Right lobe of liver (tissue), 6 donors: ENCODE measurements around the gene RAB10. TPM values are rescaled to one million over a fixed set of nuclear protein-coding genes. Genes with fewer than 3 reads are reported as not detected.
A peak's percentile ranks its signal among the peaks of the same experiment; 100 is the strongest.

Experiments
- ATAC-seq, 4 donors: fragments of 200-7000 bp; cut with Tn5 transposase; one replicate each; pipeline ENCODE4 v1.9.1; 2020; ENCODE audit warnings: mild to moderate bottlenecking in 4 of 4, moderate library complexity in 4 of 4
- DNase-seq, 3 donors: peaks; one replicate each; pipeline ENCODE4 v3.0.0-alpha.2; 2020
- H3K27ac ChIP-seq, 3 donors: fragments of 200-600 bp; one replicate each; pipeline ENCODE4 v1.8.0; 2022
- H3K27me3 ChIP-seq, 2 donors: fragments of 200-600 bp; one replicate each; pipeline ENCODE4 v1.8.0; 2022
- H3K36me3 ChIP-seq, 4 donors: fragments of 200-600 bp; sonication (generic) in 1 of 4; one replicate each; pipeline versions ENCODE4 v1.5.1 to v1.8.0; 2017 to 2022; ENCODE audit warnings: control low read depth in 1 of 4
- H3K4me1 ChIP-seq, 4 donors: fragments of 200-600 bp; sonication (generic) in 1 of 4; one replicate each; pipeline versions ENCODE4 v1.5.1 to v1.8.0; 2017 to 2022; ENCODE audit warnings: control low read depth in 1 of 4
- H3K4me3 ChIP-seq, 3 donors: fragments of 200-600 bp; one replicate each; pipeline ENCODE4 v1.8.0; 2022
- H3K9me3 ChIP-seq, 4 donors: fragments of 200-600 bp; sonication (generic) in 1 of 4; one replicate each; pipeline versions ENCODE4 v1.5.1 to v1.8.0; 2017 to 2022; ENCODE audit warnings: control low read depth in 1 of 4
- CTCF ChIP-seq, 4 donors: fragments of 200-600 bp in 3 of 4; fragments of 450-650 bp in 1 of 4; IDR thresholded peaks; one replicate each; pipeline versions ENCODE4 v1.5.1 to v1.8.0; 2016 to 2022; ENCODE audit warnings: antibody characterized with exemption in 4 of 4, mild to moderate bottlenecking in 2 of 4
- POLR2A ChIP-seq: fragments of 450-650 bp; IDR thresholded peaks from one replicate; pipeline ENCODE4 v1.6.1; 2017; ENCODE audit warnings: antibody characterized with exemption, mild to moderate bottlenecking
- WGBS: methylation state at CpG from one replicate; pipeline ENCODE4 v1.1.6; 2018; ENCODE audit warnings: low coverage, low lambda C conversion rate; ENCODE audit not compliant: insufficient coverage; ENCODE audit errors: missing lambda C conversion rate; 5-methylcytosine and 5-hydroxymethylcytosine counted together
- intact Hi-C, 2 donors: fragments of 100-400 bp; cut with DNase I; formaldehyde crosslinking; loops; one replicate each; pipeline versions ENCODE4 v1.11.2 to v1.14.1; 2022
- total RNA-seq, 6 experiments: library from RNA; depleted of rRNA in 2 of 6; stranded (reverse); fragments of >200 nt in 2 of 6; fragmentation: NEBNext Ultra II Directional in 3 of 6; extraction: Animal tissue kit (Norgen Biotek cat#: 25700) in 3 of 6; gene quantifications; one replicate each; pipeline versions ENCODE4 v1.1.0 to v1.2.4, GENCODE V29; 2016 to 2023
- donor health status: DM: no; HTN: yes; CAD: no.
- donor health status: DM: no; HTN: no; CAD: no.
- donor health status: DM: no; HTN: no; CAD: no.
- donor health status: DM: no; HTN: yes; CAD: no.
- donor health status: DM: no; HTN: yes; CAD: no.

RAB10 gene
- total RNA-seq, 6 experiments from 2014 or later, result 41.6 to 95.1 (median 70.6) TPM

GRCh38 chr2:26139269-26140183, 105.6 kb downstream of the RAB10 start:
- Histone ChIP-seq H3K27me3 (no peaks in the 10 kb centered on the region), H3K4me3 (no peak overlapping the region), H3K9me3 (no peaks in the 10 kb centered on the region), H3K4me1 (no peaks in the 10 kb centered on the region), H3K36me3 (peaks cover 0 to 16% (median 4%) of the 10 kb centered on the region in 4 donors), H3K27ac (no peak overlapping the region)
- intact Hi-C loops, result loop anchor here (10.0 kb wide), 2 partner anchors 145 to 185 kb away; no protein-coding TSS in a partner anchor
- no peak for DNase-seq
- TF ChIP-seq CTCF (IDR thresholded peaks at IDR 0.05), result no peak
- no peak for TF ChIP-seq POLR2A
- ATAC-seq, result peak in 3 of 4 donors; percentile 12 to 28 (median 12)
- WGBS, result 63% methylated on average over 10 of the region's 12 CpGs

- intact Hi-C loops, result loop anchor here (10.0 kb wide), 2 partner anchors 146 to 186 kb away; no protein-coding TSS in a partner anchor
- ATAC-seq (no peak), DNase-seq (no peak)
- Histone ChIP-seq H3K27me3 (no peaks in the 10 kb centered on the region), H3K9me3 (no peaks in the 10 kb centered on the region), H3K4me1 (no peaks in the 10 kb centered on the region), H3K4me3 (no peak overlapping the region), H3K27ac (no peak overlapping the region), H3K36me3 (peaks cover 0 to 2% (median 0%) of the 10 kb centered on the region in 4 donors)
- WGBS, result 80% methylated on average over 7 of the region's 18 CpGs
- no peak for TF ChIP-seq POLR2A
Observed at GRCh38 chr2:26141145-26141769, 107.4 kb downstream of the RAB10 start.

- Histone ChIP-seq H3K4me1 (no peaks in the 10 kb centered on the region), H3K27ac (no peak overlapping the region), H3K9me3 (no peaks in the 10 kb centered on the region), H3K4me3 (no peak overlapping the region), H3K27me3 (no peaks in the 10 kb centered on the region), H3K36me3 (no peaks in the 10 kb centered on the region)
- no peak for TF ChIP-seq POLR2A
- TF ChIP-seq CTCF (IDR thresholded peaks at IDR 0.05), result no peak
- intact Hi-C loops, result loop anchor here (10.0 kb wide), 2 partner anchors 149 to 189 kb away; no protein-coding TSS in a partner anchor
- WGBS, result 63% methylated on average over 7 of the region's 7 CpGs
- no peak for DNase-seq
- no peak for ATAC-seq
Observed at GRCh38 chr2:26144031-26144430, 110.1 kb downstream of the RAB10 start.

- DNase-seq, result peak in 2 of 3 donors; percentile 45 to 68
- no peaks in the 10 kb centered on the region for H3K27me3 ChIP-seq
- H3K27ac ChIP-seq, result no peak overlapping the region
- TF ChIP-seq CTCF (IDR thresholded peaks at IDR 0.05) (peak; percentile 67 to 83 (median 74)), POLR2A (no peak)
- WGBS, result 13% methylated on average over 11 of the region's 11 CpGs
- ATAC-seq, result peak; percentile 87 to 91 (median 90)
- no peaks in the 10 kb centered on the region for H3K36me3 ChIP-seq
- H3K9me3 ChIP-seq, result no peaks in the 10 kb centered on the region
- H3K4me3 ChIP-seq, result no peak overlapping the region
- H3K4me1 ChIP-seq, result no peaks in the 10 kb centered on the region
- intact Hi-C loops, result loop anchor here (10.0 kb wide), 2 partner anchors 150 to 190 kb away; no protein-coding TSS in a partner anchor
Observed at GRCh38 chr2:26144953-26145680, 111.2 kb downstream of the RAB10 start.
